ENCODE data around the gene MARK3. TPM values are rescaled to one million over a fixed set of nuclear protein-coding genes. Genes with fewer than 3 reads are reported as not detected.

Gene MARK3
- total RNA-seq, 1 experiment from 2014 or later: 189 TPM

GRCh38 chr14:103430358-103430757, 45.1 kb downstream of the MARK3 start:
- H3K4me3 ChIP-seq: no peak overlapping the region
- DNase-seq: no peak
- intact Hi-C loops (cut with micrococcal nuclease; ENCODE audit: unreplicated experiment): no loop called here
- H3K36me3 ChIP-seq (ENCODE audit: low read depth): peaks cover 29% of the 10 kb centered on the region
- peaks cover 91% of the 10 kb centered on the region for H3K79me2 ChIP-seq (ENCODE audit: low read depth)
- H3K9me3 ChIP-seq (ENCODE audit: insufficient read depth, low read depth): no peaks in the 10 kb centered on the region
- ChIA-PET POLR2A (ENCODE audit: unreplicated experiment) (no interaction called here), CTCF (no interaction called here)
- no peaks in the 10 kb centered on the region for H3K9me2 ChIP-seq (ENCODE audit: insufficient read depth)
- peaks cover 71% of the 10 kb centered on the region for H4K20me1 ChIP-seq (ENCODE audit: insufficient read depth)
- no TSS peak for BruUV-seq (replicated peaks)
- peaks cover 53% of the 10 kb centered on the region for H3F3A ChIP-seq (ENCODE audit: insufficient read depth, low read depth)
- H3K4me2 ChIP-seq: no peak overlapping the region
- no peak overlapping the region for H3K27ac ChIP-seq
- no peak overlapping the region for H2AFZ ChIP-seq
- TF ChIP-seq EZH2 (IDR thresholded peaks at IDR 0.05; ENCODE audit: low read depth): no peak
- no peak for TF ChIP-seq CTCF (conservative IDR thresholded peaks at IDR 0.05)
- H3K4me1 ChIP-seq (replicated peaks; ENCODE audit: insufficient read depth): peaks cover 8% of the 10 kb centered on the region
- no peaks in the 10 kb centered on the region for H3K27me3 ChIP-seq (ENCODE audit: insufficient read depth, low read depth)

- no peak for DNase-seq
- CTCF ChIA-PET: no interaction called here
- Histone ChIP-seq H3K27me3 (ENCODE audit: insufficient read depth, low read depth) (no peaks in the 10 kb centered on the region), H3K9me3 (ENCODE audit: insufficient read depth, low read depth) (no peaks in the 10 kb centered on the region), H3K27ac (no peak overlapping the region), H3K9me2 (ENCODE audit: insufficient read depth) (no peaks in the 10 kb centered on the region), H3K36me3 (ENCODE audit: low read depth) (peaks cover 29% of the 10 kb centered on the region), H3K4me2 (no peak overlapping the region), H3K4me1 (replicated peaks; ENCODE audit: insufficient read depth) (peaks cover 4% of the 10 kb centered on the region), H3K4me3 (no peak overlapping the region), H4K20me1 (ENCODE audit: insufficient read depth) (peaks cover 69% of the 10 kb centered on the region), H3K79me2 (ENCODE audit: low read depth) (peaks cover 91% of the 10 kb centered on the region), H3F3A (ENCODE audit: insufficient read depth, low read depth) (peaks cover 53% of the 10 kb centered on the region), H2AFZ (no peak overlapping the region)
- intact Hi-C loops (cut with micrococcal nuclease; ENCODE audit: unreplicated experiment): no loop called here
- no peak for TF ChIP-seq EZH2 (IDR thresholded peaks at IDR 0.05; ENCODE audit: low read depth)
- no peak for TF ChIP-seq CTCF (conservative IDR thresholded peaks at IDR 0.05)
- BruUV-seq (replicated peaks): TSS peak; percentile 16
- POLR2A ChIA-PET (ENCODE audit: unreplicated experiment): no interaction called here
Observed at GRCh38 chr14:103432627-103433026, 47.4 kb downstream of the MARK3 start.

GRCh38 chr14:103433916-103434563, 48.8 kb downstream of the MARK3 start:
- Histone ChIP-seq H3K27ac (no peak overlapping the region), H3K4me1 (replicated peaks; ENCODE audit: insufficient read depth) (no peaks in the 10 kb centered on the region), H3F3A (ENCODE audit: insufficient read depth, low read depth) (peaks cover 41% of the 10 kb centered on the region), H3K36me3 (ENCODE audit: low read depth) (peaks cover 28% of the 10 kb centered on the region), H3K27me3 (ENCODE audit: insufficient read depth, low read depth) (no peaks in the 10 kb centered on the region), H4K20me1 (ENCODE audit: insufficient read depth) (peaks cover 66% of the 10 kb centered on the region), H2AFZ (no peak overlapping the region), H3K79me2 (ENCODE audit: low read depth) (peaks cover 91% of the 10 kb centered on the region), H3K4me2 (no peak overlapping the region), H3K9me2 (ENCODE audit: insufficient read depth) (no peaks in the 10 kb centered on the region), H3K9me3 (ENCODE audit: insufficient read depth, low read depth) (no peaks in the 10 kb centered on the region), H3K4me3 (no peak overlapping the region)
- DNase-seq: no peak
- BruUV-seq (replicated peaks): no TSS peak
- intact Hi-C loops (cut with micrococcal nuclease; ENCODE audit: unreplicated experiment): no loop called here
- POLR2A ChIA-PET (ENCODE audit: unreplicated experiment): interaction anchor here (0.6 kb wide), 1 partner anchor 45 kb away, joined by 6 read pairs; no protein-coding TSS in a partner anchor
- no peak for TF ChIP-seq EZH2 (IDR thresholded peaks at IDR 0.05; ENCODE audit: low read depth)
- no peak for TF ChIP-seq CTCF (conservative IDR thresholded peaks at IDR 0.05)
- CTCF ChIA-PET: no interaction called here

Data from PC-9 (cell line).